CD4-positive, alpha-beta T cell (primary cell): ENCODE data around the gene TTN. TPM values are rescaled to one million over a fixed set of nuclear protein-coding genes. Genes with fewer than 3 reads are reported as not detected.

Experiments used
- ATAC-seq: fragments of 200-7000 bp; cut with Tn5 transposase; one replicate; pipeline ENCODE4 v1.10.0; 2022; ENCODE audit warnings: mild to moderate bottlenecking; ENCODE audit not compliant: poor library complexity
- CTCF ChIA-PET: fragments of 350-600 bp; sonication (Branson Sonifier 250); formaldehyde crosslinking; loops from one replicate; lab custom pipeline; 2021; ENCODE audit warnings: antibody characterized with exemption, inconsistent platforms; lab: Charles Lee
- POLR2A ChIA-PET: fragments of 350-600 bp; sonication (Branson Sonifier 250); formaldehyde crosslinking; loops from one replicate; lab custom pipeline; 2021; ENCODE audit warnings: antibody characterized with exemption, inconsistent platforms; lab: Charles Lee
- DNase-seq, 14 experiments: peaks; one replicate each; pipeline ENCODE4 v3.0.0-alpha.2; 2013 to 2020; ENCODE audit warnings: mixed read lengths in 2 of 14
- H3K27ac ChIP-seq, 2 donors: one replicate each; pipeline versions ENCODE4 v1.5.1 to v1.7.0; 2013; ENCODE audit warnings: low read length in 2 of 2, low read depth in 1 of 2, mild to moderate bottlenecking in 1 of 2
- H3K27me3 ChIP-seq, 2 experiments: 1 replicate in 1 of 2; 2 replicates in 1 of 2; pipeline versions ENCODE4 v1.6.1 to v1.7.0; 2013; ENCODE audit warnings: low read length in 2 of 2, control low read depth in 1 of 2, mild to moderate bottlenecking in 1 of 2, moderate library complexity in 1 of 2; ENCODE audit not compliant: insufficient read depth in 2 of 2, control insufficient read depth in 1 of 2
- H3K36me3 ChIP-seq: one replicate; pipeline ENCODE4 v1.6.1; 2013; ENCODE audit warnings: low read length, control low read depth; ENCODE audit not compliant: insufficient read depth
- H3K4me1 ChIP-seq: one replicate; pipeline ENCODE4 v1.6.1; 2013; ENCODE audit warnings: low read length, control low read depth; ENCODE audit not compliant: insufficient read depth
- H3K4me3 ChIP-seq: one replicate; pipeline ENCODE4 v1.5.1; 2013; ENCODE audit warnings: mild to moderate bottlenecking, low read length, moderate library complexity
- H3K9me3 ChIP-seq, 2 experiments: 1 replicate in 1 of 2; 2 replicates in 1 of 2; pipeline versions ENCODE4 v1.6.1 to v1.7.0; 2013; ENCODE audit warnings: low read length in 2 of 2, mild to moderate bottlenecking in 2 of 2, control low read depth in 1 of 2, moderate library complexity in 1 of 2; ENCODE audit not compliant: control insufficient read depth in 1 of 2, insufficient read depth in 1 of 2
- H3K27ac Mint-ChIP-seq: one replicate; pipeline ENCODE4 v1.8.0; 2020; ENCODE audit warnings: mixed read lengths
- H3K27me3 Mint-ChIP-seq: one replicate; pipeline ENCODE4 v1.8.0; 2021; ENCODE audit warnings: mixed read lengths
- H3K36me3 Mint-ChIP-seq: one replicate; pipeline ENCODE4 v1.8.0; 2021; ENCODE audit warnings: low read depth, mixed read lengths
- H3K4me1 Mint-ChIP-seq: one replicate; pipeline ENCODE4 v1.8.0; 2021; ENCODE audit warnings: low read depth, mixed read lengths
- H3K4me3 Mint-ChIP-seq: one replicate; pipeline ENCODE4 v1.8.0; 2020; ENCODE audit warnings: mild to moderate bottlenecking, mixed read lengths
- H3K9me3 Mint-ChIP-seq: one replicate; pipeline ENCODE4 v1.8.0; 2020; ENCODE audit warnings: mixed read lengths
- CTCF ChIP-seq: fragments of 200-600 bp; IDR thresholded peaks from one replicate; pipeline ENCODE4 v1.8.0; 2022; ENCODE audit warnings: antibody characterized with exemption, mild to moderate bottlenecking
- intact Hi-C, 2 experiments: fragments of 100-400 bp; cut with DNase I in 1 of 2; cut with micrococcal nuclease in 1 of 2; formaldehyde crosslinking; loops; one replicate each; pipeline versions ENCODE4 v1.15.1 to v1.9.0; 2023 to 2025; cut with DNase I, micrococcal nuclease
- total RNA-seq, 174 experiments: library from RNA in 2 of 174; stranded (reverse) in 2 of 174; gene quantifications; one replicate each; pipeline ENCODE4 v1.2.3 and lab custom pipeline; 2021 to 2026

The TTN gene
- total RNA-seq, 2 experiments from 2014 or later: 27.5 to 29.2 TPM

DNA sequence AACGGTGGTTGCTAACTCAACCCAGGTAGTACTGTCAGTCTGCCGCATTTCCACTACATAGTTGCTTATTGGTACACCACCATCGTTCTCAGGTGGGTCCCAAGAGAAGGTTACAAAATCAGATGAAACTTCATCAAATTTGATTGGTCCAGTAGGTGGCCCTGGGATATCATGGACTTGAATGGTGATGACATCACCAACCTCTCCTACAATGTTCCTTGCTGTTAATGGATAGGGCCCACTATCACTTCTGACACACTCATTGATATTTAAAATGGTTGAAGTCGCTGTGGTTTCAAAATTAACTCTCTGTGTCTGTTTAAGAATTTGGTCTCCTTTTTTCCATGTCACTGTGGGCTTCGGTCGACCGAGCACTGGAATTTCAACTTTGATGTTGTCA is 232.4 kb downstream of the TTN start:
- H3K27me3 Mint-ChIP-seq: no peaks in the 10 kb centered on the region
- peaks cover 3% of the 10 kb centered on the region for H3K9me3 Mint-ChIP-seq
- no peak overlapping the region for H3K27ac Mint-ChIP-seq

DNA sequence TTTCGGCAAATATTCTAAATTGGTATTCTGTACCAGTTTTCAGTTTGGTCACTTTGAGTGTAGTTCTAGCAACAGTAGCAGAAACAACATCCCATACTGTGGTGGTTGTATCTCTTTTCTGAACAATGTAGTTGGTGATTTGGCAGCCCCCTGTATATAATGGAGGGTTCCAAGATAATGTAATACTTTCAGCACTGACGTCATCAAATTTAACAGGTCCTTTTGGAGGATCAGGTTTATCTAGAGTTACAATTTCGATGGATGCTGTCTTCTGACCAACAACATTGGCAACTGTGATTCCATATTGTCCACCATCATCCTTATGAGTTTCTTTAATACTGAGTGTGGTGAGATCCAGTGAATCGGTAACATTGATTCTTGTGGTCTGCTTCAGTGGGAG is 239.0 kb downstream of the TTN start:
- Histone ChIP-seq H3K27me3 (no peaks in the 10 kb centered on the region), H3K4me1 (no peaks in the 10 kb centered on the region), H3K4me3 (no peak overlapping the region), H3K27ac (no peak overlapping the region), H3K36me3 (peaks cover 15% of the 10 kb centered on the region), H3K9me3 (peaks cover 0 to 36% of the 10 kb centered on the region in 2 experiments)
- no peak for TF ChIP-seq CTCF
- DNase-seq: no peak
- Mint-ChIP-seq H3K9me3 (peaks cover 17% of the 10 kb centered on the region), H3K4me3 (no peak overlapping the region), H3K36me3 (peaks cover 100% of the 10 kb centered on the region), H3K4me1 (no peaks in the 10 kb centered on the region), H3K27me3 (no peaks in the 10 kb centered on the region), H3K27ac (no peak overlapping the region)
- ChIA-PET POLR2A (no interaction called here), CTCF (interaction anchor here (1.3 kb wide), 1 partner anchor 55 kb away, joined by 3 read pairs; no protein-coding TSS in a partner anchor)
- intact Hi-C loops: no loop called here
- no peak for ATAC-seq

More for the DNA sequence above, 232.4 kb downstream of the TTN start:
- H3K27me3 ChIP-seq: no peaks in the 10 kb centered on the region
- DNase-seq (no peak), ATAC-seq (no peak)
- peaks cover 4% of the 10 kb centered on the region in 2 experiments for H3K9me3 ChIP-seq
- H3K36me3 ChIP-seq: peaks cover 54% of the 10 kb centered on the region
- H3K27ac ChIP-seq: no peak overlapping the region
- CTCF ChIA-PET: no interaction called here
- POLR2A ChIA-PET: no interaction called here
- no peaks in the 10 kb centered on the region for H3K4me1 ChIP-seq
- no peak overlapping the region for H3K4me3 ChIP-seq
- Mint-ChIP-seq H3K36me3 (peaks cover 100% of the 10 kb centered on the region), H3K4me1 (no peaks in the 10 kb centered on the region), H3K4me3 (no peak overlapping the region)
- intact Hi-C loops: no loop called here
- TF ChIP-seq CTCF: no peak

- no peak overlapping the region for H3K4me3 Mint-ChIP-seq
- ChIA-PET CTCF (no interaction called here), POLR2A (no interaction called here)
- no peaks in the 10 kb centered on the region for H3K4me1 Mint-ChIP-seq
- Histone ChIP-seq H3K36me3 (peaks cover 30% of the 10 kb centered on the region), H3K4me3 (no peak overlapping the region), H3K27ac (no peak overlapping the region), H3K9me3 (no peaks in the 10 kb centered on the region), H3K27me3 (no peaks in the 10 kb centered on the region), H3K4me1 (no peaks in the 10 kb centered on the region)
- no peaks in the 10 kb centered on the region for H3K27me3 Mint-ChIP-seq
- intact Hi-C loops: no loop called here
- peaks cover 100% of the 10 kb centered on the region for H3K36me3 Mint-ChIP-seq
- DNase-seq: no peak
- H3K27ac Mint-ChIP-seq: no peak overlapping the region
- TF ChIP-seq CTCF: no peak
- no peak for ATAC-seq
- peaks cover 9% of the 10 kb centered on the region for H3K9me3 Mint-ChIP-seq
These were observed 254.2 kb downstream of the TTN start for GRCh38 chr2:178553047-178553446.
